GM12873 (cell line): ENCODE measurements around the gene SLC35G2.

Source experiments
- TF ChIP-seq, protein P1 (sequence below): IDR thresholded peaks from 2 replicates; pipeline ENCODE4 v1.5.1; 2012; ENCODE audit warnings: low read depth, mild to moderate bottlenecking, moderate library complexity, low read length, control low read depth; ENCODE audit not compliant: insufficient read depth; ENCODE audit errors: missing control alignments

The SLC35G2 gene

DNA sequence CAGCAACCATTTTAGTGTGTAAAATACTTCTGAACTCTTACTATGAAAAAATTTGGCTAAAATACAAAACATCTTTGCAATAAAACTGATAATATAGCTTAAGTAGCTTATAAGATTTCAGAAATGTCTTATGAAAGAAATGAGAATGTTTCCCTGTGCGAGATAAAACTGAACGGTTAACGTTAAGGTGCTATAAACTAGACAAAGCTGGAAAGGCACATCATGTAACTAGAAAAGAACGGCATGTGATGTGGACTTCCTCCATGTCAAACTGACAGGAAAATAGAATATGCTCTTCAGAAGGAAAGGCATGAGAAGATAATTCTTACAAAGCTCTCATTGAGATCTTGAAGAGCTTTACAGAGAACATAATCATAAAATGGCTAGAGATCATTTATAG lies 79.6 kb downstream of the SLC35G2 start:
- TF ChIP-seq, protein P1, sequence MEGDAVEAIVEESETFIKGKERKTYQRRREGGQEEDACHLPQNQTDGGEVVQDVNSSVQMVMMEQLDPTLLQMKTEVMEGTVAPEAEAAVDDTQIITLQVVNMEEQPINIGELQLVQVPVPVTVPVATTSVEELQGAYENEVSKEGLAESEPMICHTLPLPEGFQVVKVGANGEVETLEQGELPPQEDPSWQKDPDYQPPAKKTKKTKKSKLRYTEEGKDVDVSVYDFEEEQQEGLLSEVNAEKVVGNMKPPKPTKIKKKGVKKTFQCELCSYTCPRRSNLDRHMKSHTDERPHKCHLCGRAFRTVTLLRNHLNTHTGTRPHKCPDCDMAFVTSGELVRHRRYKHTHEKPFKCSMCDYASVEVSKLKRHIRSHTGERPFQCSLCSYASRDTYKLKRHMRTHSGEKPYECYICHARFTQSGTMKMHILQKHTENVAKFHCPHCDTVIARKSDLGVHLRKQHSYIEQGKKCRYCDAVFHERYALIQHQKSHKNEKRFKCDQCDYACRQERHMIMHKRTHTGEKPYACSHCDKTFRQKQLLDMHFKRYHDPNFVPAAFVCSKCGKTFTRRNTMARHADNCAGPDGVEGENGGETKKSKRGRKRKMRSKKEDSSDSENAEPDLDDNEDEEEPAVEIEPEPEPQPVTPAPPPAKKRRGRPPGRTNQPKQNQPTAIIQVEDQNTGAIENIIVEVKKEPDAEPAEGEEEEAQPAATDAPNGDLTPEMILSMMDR = no peak

GRCh38 chr3:136898954-136899353 lies 80.0 kb downstream of the SLC35G2 start:
- TF ChIP-seq, protein P1 = no peak

DNA sequence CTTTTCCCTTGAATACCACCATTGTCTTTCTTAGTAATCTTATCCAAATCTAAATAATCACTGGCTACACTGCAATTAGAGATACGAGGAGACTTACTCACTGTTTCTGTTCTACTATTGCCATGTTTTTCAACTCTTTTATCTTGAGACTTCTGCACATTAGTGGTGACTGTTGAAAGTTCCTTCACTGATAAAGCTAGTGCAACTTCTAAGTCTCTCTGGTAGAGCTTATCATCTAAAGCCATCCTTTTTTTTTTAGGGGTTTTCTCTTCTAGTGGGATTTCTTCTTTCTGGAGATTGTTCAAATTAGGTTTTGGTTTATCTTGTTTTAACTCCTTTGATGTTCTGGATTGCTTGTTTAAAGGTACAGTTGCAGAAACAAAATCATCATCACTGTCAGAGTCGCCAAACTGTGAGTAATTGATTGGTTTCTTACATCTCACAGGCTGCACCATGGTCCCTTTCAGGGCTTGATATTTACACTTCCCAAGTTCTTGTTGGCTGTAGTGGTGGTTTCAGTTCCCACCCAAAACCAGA lies 80.8 kb downstream of the SLC35G2 start:
- TF ChIP-seq, protein P1 = no peak

DNA sequence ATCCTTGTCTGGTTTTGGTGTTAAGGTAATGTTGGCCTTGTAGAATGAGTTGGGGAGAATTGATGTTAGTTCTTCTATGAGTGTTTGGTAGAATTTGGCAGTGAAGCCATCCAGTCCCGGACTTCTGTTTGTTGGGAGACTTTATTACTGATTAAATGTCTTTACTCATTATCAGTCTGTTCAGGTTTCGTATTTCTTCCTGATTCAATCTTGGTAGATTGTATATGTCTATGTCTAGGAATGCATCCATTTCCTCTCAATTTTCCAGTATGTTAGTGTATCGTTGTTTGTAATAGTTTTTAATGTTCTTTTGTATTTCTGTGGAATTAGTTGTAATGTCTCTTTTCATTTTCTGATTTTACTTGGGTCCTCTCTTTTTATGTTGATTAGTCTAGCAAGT lies 82.5 kb downstream of the SLC35G2 start:
- TF ChIP-seq, protein P1 = no peak

DNA sequence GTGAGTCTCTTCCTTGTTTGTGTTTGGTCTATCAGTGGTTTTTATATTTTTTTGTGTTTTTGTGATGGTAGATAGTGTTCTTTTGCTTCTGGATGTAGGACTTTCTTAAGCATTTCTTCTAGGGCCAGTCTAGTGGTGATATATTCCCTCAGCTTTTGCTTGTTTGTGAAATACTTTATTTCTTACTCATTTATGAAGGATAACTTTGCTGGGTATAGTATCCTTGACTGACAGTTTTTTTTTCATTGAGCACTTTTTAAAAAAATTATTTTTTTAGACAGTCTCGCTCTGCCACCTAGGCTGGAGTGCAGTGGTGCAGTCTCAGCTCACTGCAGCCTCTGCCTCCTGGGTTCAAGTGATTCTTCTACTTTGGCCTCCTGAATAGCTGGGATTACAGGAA lies 85.0 kb downstream of the SLC35G2 start:
- TF ChIP-seq, protein P1 = no peak

DNA sequence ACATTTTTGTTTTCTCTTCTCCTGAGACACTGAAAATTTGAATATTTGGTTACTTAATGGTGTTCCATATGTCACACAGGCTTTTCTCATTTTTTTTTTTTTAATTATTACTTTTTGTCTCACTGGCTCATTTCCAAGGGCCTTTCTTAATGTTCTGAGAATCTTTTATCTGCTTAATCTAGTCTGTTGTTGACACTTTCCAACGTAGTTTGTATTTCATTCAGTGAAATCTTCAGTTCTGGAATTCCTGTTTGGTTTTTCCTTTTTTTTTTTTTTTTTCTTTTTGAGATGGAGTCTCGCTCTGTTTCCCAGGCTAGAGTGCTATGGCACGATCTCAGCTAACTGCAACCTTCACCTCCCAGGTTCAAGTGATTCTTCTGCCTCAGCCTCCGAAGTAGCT lies 85.8 kb downstream of the SLC35G2 start:
- TF ChIP-seq, protein P1 = no peak
